GM06990 (cell line): Measurements from ENCODE around the gene QKI.

Source experiments
- DNase-seq: peaks from one replicate; pipeline ENCODE4 v3.0.0-alpha.2; 2011; ENCODE audit not compliant: insufficient read length; ENCODE audit errors: extremely low read depth
- H3K27me3 ChIP-seq: replicated peaks from 2 replicates; pipeline ENCODE4 v1.6.0; 2011; ENCODE audit warnings: low read length; ENCODE audit not compliant: control insufficient read depth, insufficient read depth
- H3K36me3 ChIP-seq: 2 replicates; pipeline ENCODE4 v1.5.1; 2011; ENCODE audit warnings: low read length; ENCODE audit not compliant: control insufficient read depth, insufficient read depth
- H3K4me3 ChIP-seq: replicated peaks from 2 replicates; pipeline ENCODE4 v1.5.1; 2011; ENCODE audit warnings: low read depth, mild to moderate bottlenecking, control low read depth, low read length
- CTCF ChIP-seq: IDR thresholded peaks from 2 replicates; pipeline ENCODE4 v1.5.1; 2011; ENCODE audit warnings: low read length, control low read depth, mild to moderate bottlenecking, inconsistent platforms; ENCODE audit not compliant: insufficient read depth, poor library complexity, severe bottlenecking

The QKI gene

GRCh38 chr6:163599684-163600083 is 185.2 kb downstream of the QKI start:
- Histone ChIP-seq H3K4me3 (no peak overlapping the region), H3K36me3 (no peaks in the 10 kb centered on the region), H3K27me3 (no peaks in the 10 kb centered on the region)
- no peak for TF ChIP-seq CTCF
- DNase-seq = no peak

GRCh38 chr6:163600331-163600730 is 185.8 kb downstream of the QKI start:
- Histone ChIP-seq H3K27me3 (no peaks in the 10 kb centered on the region), H3K36me3 (no peaks in the 10 kb centered on the region), H3K4me3 (no peak overlapping the region)
- DNase-seq = no peak
- TF ChIP-seq CTCF = no peak

DNA sequence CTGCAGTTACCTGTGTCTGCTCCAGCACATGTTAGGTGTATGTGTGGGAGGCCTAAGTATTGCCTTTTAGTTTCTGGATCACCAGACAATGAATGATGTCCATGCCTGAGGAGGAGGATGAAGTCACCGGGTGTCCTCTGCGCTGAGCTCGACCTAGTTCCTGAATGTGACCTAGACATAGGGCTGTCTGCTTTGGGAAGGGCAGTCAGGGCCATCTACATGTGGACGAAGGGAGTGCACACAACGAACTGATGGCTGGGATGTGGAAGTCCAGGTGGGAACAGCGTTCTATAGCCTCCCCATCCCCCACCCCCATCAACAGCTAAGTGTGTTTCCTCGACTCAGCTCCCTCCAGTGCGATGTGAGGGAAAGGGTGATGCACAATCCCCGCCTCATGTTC is 186.3 kb downstream of the QKI start:
- no peak for DNase-seq
- no peaks in the 10 kb centered on the region for H3K27me3 ChIP-seq
- no peak for TF ChIP-seq CTCF
- no peak overlapping the region for H3K4me3 ChIP-seq
- H3K36me3 ChIP-seq = no peaks in the 10 kb centered on the region

GRCh38 chr6:163602851-163603250 is 188.3 kb downstream of the QKI start:
- DNase-seq = no peak
- Histone ChIP-seq H3K4me3 (no peak overlapping the region), H3K27me3 (no peaks in the 10 kb centered on the region), H3K36me3 (no peaks in the 10 kb centered on the region)
- TF ChIP-seq CTCF = no peak

DNA sequence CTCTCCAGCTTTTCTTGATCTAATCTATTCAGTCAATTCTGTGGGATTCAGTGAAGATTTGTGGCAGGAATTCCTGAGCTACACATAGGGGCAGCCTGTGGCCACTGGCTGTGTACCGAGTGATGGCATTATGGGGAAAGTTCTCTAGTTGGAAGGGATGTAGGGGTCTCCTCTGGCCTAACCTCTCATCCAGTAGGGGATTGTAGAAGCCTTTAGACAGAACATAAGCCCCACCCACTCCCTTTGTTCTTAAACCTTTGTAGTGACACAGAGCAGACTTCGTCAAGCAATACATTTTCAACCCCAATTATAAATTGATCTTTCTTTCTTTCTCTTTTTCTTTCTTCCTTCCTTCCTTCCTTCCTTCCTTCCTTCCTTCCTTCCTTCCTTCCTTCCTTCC is 188.9 kb downstream of the QKI start:
- no peak for TF ChIP-seq CTCF
- no peak for DNase-seq
- no peak overlapping the region for H3K4me3 ChIP-seq
- H3K27me3 ChIP-seq = no peaks in the 10 kb centered on the region
- no peaks in the 10 kb centered on the region for H3K36me3 ChIP-seq

DNA sequence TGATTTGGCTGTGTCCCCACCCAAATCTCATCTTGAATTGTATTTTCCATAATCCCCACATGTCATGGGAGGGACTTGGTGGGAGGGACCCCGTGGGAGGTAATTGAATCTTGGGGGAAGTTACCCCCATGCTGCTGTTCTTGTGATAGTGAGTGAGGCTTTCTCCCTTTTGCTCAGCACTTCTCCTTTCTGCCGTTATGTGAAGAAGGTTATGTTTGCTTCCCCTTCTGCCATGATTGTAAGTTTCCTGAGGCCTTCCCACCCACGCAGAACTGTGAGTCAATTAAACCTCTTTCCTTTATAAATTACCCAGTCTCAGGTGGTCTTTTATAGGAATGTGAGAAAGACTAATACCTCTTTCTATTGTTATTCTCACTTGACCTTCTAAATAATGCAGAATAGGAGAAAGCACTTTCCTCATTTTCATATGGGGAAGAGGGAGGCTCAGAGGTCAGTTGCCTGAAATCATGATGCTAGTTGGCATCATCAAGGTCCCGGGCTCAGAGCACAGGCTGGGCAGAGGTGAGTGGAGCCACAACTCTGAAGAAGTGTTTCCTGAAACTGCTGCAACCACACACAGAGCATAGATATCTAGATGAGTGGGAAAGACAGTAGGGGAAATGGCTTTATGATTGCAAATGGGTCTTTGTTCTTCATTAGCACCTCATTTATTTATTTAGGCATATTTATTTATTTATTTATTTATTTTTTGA is 191.0 kb downstream of the QKI start:
- H3K27me3 ChIP-seq = no peaks in the 10 kb centered on the region
- no peaks in the 10 kb centered on the region for H3K36me3 ChIP-seq
- no peak for TF ChIP-seq CTCF
- DNase-seq = no peak
- H3K4me3 ChIP-seq = no peak overlapping the region
